ENCODE measurements around the gene SLC2A10. TPM values are rescaled to one million over a fixed set of nuclear protein-coding genes. Genes with fewer than 3 reads are reported as not detected.

The SLC2A10 gene
- total RNA-seq, 1 experiment from 2014 or later: 0.05 TPM

GRCh38 chr20:46721476-46721875 lies 12.0 kb downstream of the SLC2A10 start:
- no peak overlapping the region for H2AFZ ChIP-seq (ENCODE audit: low read depth, low read length, poor library complexity, severe bottlenecking)
- ChIA-PET POLR2A (no interaction called here), CTCF (no interaction called here)

GRCh38 chr20:46722450-46722849 lies 13.0 kb downstream of the SLC2A10 start:
- ChIA-PET RAD21 (ENCODE audit: low non-redundant PET in 1 of 2, low total read pairs in 2 of 2, uncharacterized antibody in 2 of 2, unreplicated experiment in 2 of 2) (no interaction called here), POLR2A (no interaction called here), CTCF (no interaction called here)
- no peaks in the 10 kb centered on the region for H3K79me2 ChIP-seq (ENCODE audit: insufficient read depth, low read length)
- H3K36me3 ChIP-seq (ENCODE audit: control insufficient read depth in 1 of 2, insufficient read depth in 2 of 2, low read length in 2 of 2): no peaks in the 10 kb centered on the region
- no peak overlapping the region for H2AFZ ChIP-seq (ENCODE audit: low read depth, low read length, poor library complexity, severe bottlenecking)
- TF ChIP-seq SRF (IDR thresholded peaks at IDR 0.05; ENCODE audit: low read depth) (no peak), TCF7L2 (IDR thresholded peaks at IDR 0.05; ENCODE audit: borderline replicate concordance, extremely low read depth, insufficient read depth, insufficient read length) (no peak), ZNF274 (IDR thresholded peaks at IDR 0.05; ENCODE audit: low read depth, low read length) (no peak)
- H3K9me2 ChIP-seq (ENCODE audit: insufficient read depth): no peaks in the 10 kb centered on the region
- no peak overlapping the region for H3K27ac ChIP-seq (ENCODE audit: low read depth, low read length)
- no peaks in the 10 kb centered on the region for H3K27me3 ChIP-seq (ENCODE audit: insufficient read depth, low read length)
- no TSS peak for BruUV-seq (replicated peaks)
- no peaks in the 10 kb centered on the region for H3K9me3 ChIP-seq (ENCODE audit: control insufficient read depth in 1 of 2, insufficient read depth in 1 of 2, low read depth in 1 of 2, low read length in 2 of 2)
- no peaks in the 10 kb centered on the region for H4K20me1 ChIP-seq (ENCODE audit: insufficient read depth)
- no peak overlapping the region for H3K4me3 ChIP-seq (replicated peaks in 1 of 2; ENCODE audit: low read depth in 1 of 2, low read length in 2 of 2)
- DNase-seq (ENCODE audit: low read depth, low spot score): no peak
- H3K4me1 ChIP-seq (ENCODE audit: control insufficient read depth in 1 of 2, insufficient read depth in 2 of 2, low read length in 2 of 2): peaks cover 0 to 8% of the 10 kb centered on the region in 2 experiments; a peak in 1 of 4 replicates
- H3K9ac ChIP-seq (ENCODE audit: low read length): no peak overlapping the region
- intact Hi-C loops (cut with micrococcal nuclease): no loop called here
- no peak overlapping the region for H3K4me2 ChIP-seq (ENCODE audit: low read length)
- no peak for ATAC-seq

More at GRCh38 chr20:46721476-46721875, 12.0 kb downstream of the SLC2A10 start:
- no peak for DNase-seq (ENCODE audit: low read depth, low spot score)
- no peaks in the 10 kb centered on the region for H4K20me1 ChIP-seq (ENCODE audit: insufficient read depth)
- H3K4me3 ChIP-seq (replicated peaks in 1 of 2; ENCODE audit: low read depth in 1 of 2, low read length in 2 of 2): no peak overlapping the region
- no peaks in the 10 kb centered on the region for H3K36me3 ChIP-seq (ENCODE audit: control insufficient read depth in 1 of 2, insufficient read depth in 2 of 2, low read length in 2 of 2)
- no peaks in the 10 kb centered on the region for H3K9me3 ChIP-seq (ENCODE audit: control insufficient read depth in 1 of 2, insufficient read depth in 1 of 2, low read depth in 1 of 2, low read length in 2 of 2)
- H3K9ac ChIP-seq (ENCODE audit: low read length): no peak overlapping the region
- no TSS peak for BruUV-seq (replicated peaks)
- no peaks in the 10 kb centered on the region for H3K9me2 ChIP-seq (ENCODE audit: insufficient read depth)
- no peak overlapping the region for H3K4me2 ChIP-seq (ENCODE audit: low read length)
- H3K4me1 ChIP-seq (ENCODE audit: control insufficient read depth in 1 of 2, insufficient read depth in 2 of 2, low read length in 2 of 2): peaks cover 0 to 8% of the 10 kb centered on the region in 2 experiments; a peak in 1 of 4 replicates
- intact Hi-C loops (cut with micrococcal nuclease): no loop called here
- no peaks in the 10 kb centered on the region for H3K79me2 ChIP-seq (ENCODE audit: insufficient read depth, low read length)
- TF ChIP-seq ZNF274 (IDR thresholded peaks at IDR 0.05; ENCODE audit: low read depth, low read length): no peak
- TF ChIP-seq POLR2AphosphoS5 (IDR thresholded peaks at IDR 0.05; ENCODE audit: low read depth, low read length): no peak
- TF ChIP-seq SIN3A (IDR thresholded peaks at IDR 0.05; ENCODE audit: low read depth): no peak
- TF ChIP-seq RAD21 (IDR thresholded peaks at IDR 0.05; ENCODE audit: low read depth): no peak
- TF ChIP-seq EGR1 (IDR thresholded peaks at IDR 0.05; ENCODE audit: low read depth): no peak
- TF ChIP-seq TCF7L2 (IDR thresholded peaks at IDR 0.05; ENCODE audit: borderline replicate concordance, extremely low read depth, insufficient read depth, insufficient read length): no peak
- no peak for TF ChIP-seq SP1 (IDR thresholded peaks at IDR 0.05; ENCODE audit: low read depth)
- no peak overlapping the region for H3K27ac ChIP-seq (ENCODE audit: low read depth, low read length)
- RAD21 ChIA-PET (ENCODE audit: low non-redundant PET in 1 of 2, low total read pairs in 2 of 2, uncharacterized antibody in 2 of 2, unreplicated experiment in 2 of 2): no interaction called here
- H3K27me3 ChIP-seq (ENCODE audit: insufficient read depth, low read length): no peaks in the 10 kb centered on the region
- ATAC-seq: no peak
